GM19395 (cell line): ENCODE measurements around the gene ZBTB39.
"Not testable (repeated sequence)": the region's sequence is repeated elsewhere in the genome, so short reads cannot be mapped to it uniquely, and the experiment has no call there.

Source experiments
- ATAC-seq: cut with Tn5 transposase; IDR thresholded peaks from one replicate; pipeline ENCODE4 v1.9.1; 2021; ENCODE audit warnings: mild to moderate bottlenecking, moderate library complexity; ENCODE audit not compliant: unreplicated experiment

ZBTB39 gene

DNA sequence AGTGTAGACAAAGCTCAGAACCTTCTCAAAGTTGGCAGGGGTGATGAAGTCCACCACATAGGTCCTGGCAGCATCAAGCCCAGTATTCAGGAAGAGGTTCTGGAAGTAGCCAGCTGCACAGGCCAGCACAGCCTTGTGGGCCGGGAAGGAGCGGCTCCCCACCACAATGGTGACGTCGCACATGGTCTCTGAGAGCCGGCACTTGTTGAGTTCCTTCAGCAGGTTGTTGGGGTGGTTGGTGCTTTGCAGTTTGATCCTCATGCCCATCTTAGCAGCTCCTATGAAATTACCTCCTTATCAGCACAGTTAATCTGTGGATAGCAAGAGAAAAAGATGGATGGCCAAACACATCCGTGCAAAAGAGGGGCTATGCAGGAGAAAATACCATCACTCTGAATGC, 1.7 kb downstream of the ZBTB39 start:
- no peak for ATAC-seq

DNA sequence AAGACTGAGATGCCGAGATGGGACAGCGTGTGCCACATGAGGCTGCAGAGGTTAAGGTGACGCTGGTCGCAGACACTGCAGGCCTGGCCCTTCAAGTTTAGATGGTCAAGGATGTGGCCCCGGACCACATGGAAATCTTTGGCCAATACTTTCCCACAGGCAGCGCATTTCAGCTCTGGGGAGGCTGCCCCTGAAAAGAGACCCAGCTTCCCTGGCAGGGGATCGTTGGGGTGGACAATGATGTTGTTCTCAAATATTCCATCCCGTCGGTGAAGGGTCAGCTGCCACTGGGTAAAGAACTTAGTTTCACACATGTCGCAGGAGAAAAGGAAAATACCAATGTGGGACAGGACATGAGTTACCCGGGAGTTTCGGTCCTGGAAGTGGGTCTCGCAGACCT, 3.0 kb downstream of the ZBTB39 start:
- no peak for ATAC-seq

DNA sequence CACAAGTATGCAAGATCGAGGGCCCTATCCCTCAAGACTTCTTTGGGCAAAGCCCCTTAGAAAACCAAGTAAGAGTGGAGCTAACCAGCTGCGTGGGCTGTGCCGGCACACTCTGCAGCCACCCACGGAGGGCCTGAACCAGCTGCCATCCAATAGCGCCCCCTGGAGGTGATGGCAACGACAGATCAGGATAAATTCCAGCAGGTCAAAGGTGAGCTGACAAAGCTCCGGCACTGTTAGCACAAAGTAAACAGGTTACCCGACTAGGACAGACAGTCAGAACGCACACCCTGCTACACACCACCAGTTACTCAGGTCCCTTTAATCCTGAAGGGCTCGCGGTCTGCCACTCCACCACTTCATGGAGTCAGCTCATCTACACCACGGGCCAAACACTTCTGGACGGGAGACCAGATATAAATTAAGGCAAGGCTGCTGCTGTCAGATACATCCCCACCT, 4.9 kb downstream of the ZBTB39 start:
- no peak for ATAC-seq

DNA sequence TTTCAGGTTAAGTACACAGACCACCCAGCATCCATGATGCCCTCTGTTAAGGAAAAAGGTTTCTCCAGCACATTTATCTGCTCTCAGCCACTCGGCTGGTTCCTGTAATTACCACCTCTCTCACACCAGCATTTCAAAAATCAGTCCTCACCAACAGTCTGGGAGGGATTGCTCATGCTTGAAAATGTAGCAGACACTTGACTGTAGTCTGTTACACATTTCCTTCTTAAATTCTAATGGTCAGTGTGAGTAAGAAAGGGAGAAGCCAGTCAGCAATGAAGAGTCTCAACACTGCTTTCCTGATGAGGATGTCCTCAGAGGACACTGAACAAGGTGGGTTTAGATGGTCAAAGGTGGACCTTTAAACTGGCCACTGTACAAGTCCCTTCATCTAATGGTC, 6.0 kb downstream of the ZBTB39 start:
- ATAC-seq: no peak

DNA sequence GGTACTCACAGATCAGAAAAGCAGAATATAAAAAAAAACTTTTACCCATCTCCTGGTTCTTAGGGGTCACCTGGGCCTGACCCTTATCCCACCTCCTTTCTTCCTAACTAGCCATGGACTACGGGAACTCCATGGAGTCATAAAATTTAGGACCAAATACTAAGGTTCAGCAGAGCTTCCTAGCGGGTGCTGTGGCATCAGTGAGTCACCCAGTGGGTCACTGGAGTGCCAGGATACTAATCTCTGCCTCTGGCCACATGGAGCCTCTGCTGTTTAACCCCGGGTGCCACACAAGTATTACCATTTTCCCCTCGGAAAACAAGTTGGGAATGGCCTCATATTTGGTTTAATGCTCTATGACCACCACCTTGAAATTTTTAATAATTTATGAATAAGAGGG, 6.9 kb downstream of the ZBTB39 start:
- no peak for ATAC-seq

DNA sequence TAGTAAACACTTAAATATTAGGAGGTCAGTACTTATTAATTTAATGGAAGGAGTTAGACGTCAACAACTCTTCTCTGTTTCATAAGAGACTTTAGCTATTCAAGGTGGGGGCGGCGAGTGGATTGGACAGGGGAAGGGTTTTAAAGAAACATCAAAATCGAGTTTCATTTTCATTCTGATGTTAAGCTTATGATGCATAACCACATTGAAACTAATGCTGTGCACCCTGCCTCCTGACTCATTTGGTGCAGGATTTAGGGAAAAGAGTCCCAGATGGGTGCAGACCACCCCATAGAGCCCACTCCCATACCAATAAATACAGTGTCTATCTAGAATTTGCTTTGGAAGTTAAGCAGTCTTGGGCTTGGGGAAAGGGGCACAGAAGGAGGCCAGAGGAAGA, 7.4 kb downstream of the ZBTB39 start:
- ATAC-seq: peak; percentile 92

DNA sequence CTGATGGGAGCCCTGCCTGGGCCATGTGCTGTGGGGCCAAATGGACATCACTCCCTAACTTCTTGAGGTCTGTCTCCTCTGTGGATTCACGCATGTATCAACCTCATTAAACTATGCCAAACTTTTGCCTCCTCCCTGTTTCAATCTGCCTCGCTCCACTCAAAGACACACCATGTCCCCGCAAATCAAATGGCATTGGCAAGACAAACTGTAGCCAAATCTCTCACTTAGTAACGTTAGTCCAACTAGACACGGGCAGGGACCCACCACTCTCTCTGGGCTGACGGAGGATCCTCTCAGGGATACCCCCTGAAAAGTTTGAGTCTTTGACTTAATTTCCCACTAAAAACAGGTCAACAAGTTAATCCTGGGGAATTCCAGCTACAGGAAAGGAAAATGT, 8.0 kb downstream of the ZBTB39 start:
- ATAC-seq: no peak

DNA sequence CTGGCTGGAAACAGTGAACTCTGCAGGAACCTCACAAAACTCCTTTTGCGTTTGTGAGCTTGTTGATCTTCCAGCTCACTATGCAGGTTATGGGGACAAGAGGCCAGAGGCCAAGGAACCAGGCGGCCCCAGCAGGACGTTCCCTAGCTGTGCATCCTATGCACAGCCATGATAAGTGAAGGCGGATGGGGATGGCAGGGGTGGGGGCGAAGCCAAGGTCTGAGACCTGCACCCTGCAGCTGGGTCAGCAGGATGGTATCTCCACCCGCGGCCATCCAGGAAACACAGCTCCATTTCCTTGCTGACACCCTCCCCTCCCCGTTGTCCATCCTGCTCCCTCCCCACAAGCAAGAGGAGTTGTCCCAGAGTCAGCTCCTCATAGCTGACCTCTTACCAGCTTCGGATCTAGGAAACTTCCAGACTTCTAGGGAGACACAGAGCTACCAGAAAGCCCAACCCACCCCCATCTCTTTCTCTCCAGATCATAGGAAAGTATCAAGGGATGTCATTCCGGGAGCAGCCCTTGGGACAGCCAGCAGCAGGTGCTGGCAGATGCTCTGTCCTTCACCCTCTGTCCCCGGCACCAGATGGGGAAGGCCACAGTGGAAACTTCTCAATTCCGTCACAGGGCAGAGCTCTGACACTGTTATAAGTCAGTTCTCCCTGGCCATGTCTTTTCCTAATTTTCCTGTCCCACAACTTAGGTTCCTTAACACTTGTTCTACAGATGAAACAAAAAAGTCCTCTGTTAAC, 9.4 kb downstream of the ZBTB39 start:
- no peak for ATAC-seq

DNA sequence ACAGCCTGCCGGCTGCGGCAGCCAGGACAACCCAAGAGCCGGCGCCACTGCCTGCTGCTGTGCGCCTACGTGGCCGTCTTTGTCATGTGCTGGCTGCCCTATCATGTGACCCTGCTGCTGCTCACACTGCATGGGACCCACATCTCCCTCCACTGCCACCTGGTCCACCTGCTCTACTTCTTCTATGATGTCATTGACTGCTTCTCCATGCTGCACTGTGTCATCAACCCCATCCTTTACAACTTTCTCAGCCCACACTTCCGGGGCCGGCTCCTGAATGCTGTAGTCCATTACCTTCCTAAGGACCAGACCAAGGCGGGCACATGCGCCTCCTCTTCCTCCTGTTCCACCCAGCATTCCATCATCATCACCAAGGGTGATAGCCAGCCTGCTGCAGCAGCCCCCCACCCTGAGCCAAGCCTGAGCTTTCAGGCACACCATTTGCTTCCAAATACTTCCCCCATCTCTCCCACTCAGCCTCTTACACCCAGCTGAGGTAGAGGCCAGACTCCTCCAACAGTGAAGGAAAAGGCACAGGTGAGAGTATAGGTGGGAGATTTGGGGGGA, 10.3 kb downstream of the ZBTB39 start:
- ATAC-seq: no peak

DNA sequence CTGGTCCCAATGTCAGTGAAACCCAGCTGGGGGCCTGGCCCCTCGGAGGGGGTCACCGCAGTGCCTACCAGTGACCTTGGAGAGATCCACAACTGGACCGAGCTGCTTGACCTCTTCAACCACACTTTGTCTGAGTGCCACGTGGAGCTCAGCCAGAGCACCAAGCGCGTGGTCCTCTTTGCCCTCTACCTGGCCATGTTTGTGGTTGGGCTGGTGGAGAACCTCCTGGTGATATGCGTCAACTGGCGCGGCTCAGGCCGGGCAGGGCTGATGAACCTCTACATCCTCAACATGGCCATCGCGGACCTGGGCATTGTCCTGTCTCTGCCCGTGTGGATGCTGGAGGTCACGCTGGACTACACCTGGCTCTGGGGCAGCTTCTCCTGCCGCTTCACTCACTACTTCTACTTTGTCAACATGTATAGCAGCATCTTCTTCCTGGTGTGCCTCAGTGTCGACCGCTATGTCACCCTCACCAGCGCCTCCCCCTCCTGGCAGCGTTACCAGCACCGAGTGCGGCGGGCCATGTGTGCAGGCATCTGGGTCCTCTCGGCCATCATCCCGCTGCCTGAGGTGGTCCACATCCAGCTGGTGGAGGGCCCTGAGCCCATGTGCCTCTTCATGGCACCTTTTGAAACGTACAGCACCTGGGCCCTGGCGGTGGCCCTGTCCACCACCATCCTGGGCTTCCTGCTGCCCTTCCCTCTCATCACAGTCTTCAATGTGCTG, 11.0 kb downstream of the ZBTB39 start:
- ATAC-seq: no peak

DNA sequence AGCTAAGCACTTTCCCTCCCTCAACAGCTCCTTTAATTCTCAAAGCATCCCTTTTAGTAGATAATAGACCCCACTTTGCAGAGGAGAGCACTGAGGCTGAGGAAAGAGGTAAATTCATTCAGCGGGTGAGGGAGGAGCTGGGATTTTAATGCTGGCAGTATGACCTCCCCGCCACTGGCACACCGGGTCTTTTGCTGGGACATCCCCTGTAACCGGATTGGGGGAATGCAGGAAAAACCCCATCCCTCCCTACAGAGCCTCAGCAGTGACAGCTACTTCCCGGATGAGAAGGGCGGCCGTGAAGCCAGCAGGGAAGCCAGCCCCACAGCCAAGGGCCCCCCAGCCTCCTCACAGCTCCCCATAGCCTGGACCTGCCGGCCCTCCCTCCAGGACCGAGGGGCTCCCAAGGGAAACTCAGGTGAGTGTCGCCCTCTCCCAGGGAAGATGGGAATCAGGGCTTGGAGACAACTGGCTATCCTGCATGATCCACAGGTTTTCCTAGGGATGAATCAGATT, 12.1 kb downstream of the ZBTB39 start:
- ATAC-seq: no peak

DNA sequence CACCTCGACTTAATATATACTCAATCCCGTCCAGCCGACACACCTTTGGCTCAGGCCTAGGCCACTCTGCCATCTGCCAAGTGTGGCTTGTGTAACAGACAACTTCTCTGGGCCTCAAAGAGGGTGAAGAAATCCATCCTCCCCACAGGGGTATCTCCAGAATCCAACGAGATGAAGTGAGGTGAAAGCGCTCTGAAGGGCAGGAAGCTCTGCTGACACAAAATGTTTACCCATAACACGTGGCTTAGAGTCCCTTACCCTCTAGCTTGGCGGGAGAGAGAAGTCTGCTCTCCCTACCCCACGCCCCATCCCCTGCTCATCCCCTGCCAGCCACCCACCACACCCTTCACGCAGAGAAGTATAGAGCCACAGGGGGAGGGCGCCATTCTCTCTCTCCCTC, 13.0 kb downstream of the ZBTB39 start:
- no peak for ATAC-seq

DNA sequence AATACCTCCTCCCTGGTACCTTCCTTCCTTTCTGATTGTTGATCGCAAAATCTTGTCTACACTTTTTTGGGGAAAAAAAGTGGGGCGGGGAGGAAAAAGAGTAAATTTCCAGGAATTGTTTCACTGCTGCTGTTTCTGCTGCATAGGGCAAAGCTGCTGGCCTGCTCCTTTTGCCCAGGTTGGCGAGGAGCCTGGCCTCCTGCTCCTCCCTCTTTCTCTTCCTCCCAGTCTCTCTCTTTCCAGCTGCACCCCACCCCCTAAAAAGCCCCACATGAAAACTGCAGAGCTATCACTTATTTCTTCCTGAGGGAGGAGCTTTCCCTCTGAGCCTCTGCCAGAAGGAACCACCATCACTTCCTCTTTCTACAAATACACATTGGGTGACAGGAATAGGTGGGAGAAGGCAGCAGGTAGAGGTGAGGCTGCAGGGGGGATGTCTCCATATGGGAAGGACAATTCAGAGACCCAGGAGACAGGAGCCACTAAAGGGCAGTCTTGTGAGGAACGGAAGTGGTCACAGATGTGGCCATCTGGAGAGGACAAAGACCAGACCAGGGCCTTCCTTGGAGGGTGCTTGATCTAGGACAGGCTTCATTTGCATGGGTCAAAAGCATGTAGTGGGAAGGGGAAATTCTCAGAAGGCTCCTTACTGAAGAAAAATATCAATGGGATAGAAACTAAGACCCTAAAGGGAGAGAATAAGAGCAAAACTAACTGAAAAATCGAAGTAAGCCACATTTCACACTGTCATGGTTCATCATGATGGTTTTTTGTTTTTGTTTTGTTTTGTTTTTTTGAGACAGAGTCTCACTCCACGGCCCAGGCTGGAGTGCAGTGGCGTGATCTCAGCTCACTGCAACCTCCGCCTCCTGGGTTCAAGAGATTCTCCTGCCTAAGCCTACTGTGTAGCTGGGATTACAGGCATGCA, 14.8 kb downstream of the ZBTB39 start:
- no peak for ATAC-seq

DNA sequence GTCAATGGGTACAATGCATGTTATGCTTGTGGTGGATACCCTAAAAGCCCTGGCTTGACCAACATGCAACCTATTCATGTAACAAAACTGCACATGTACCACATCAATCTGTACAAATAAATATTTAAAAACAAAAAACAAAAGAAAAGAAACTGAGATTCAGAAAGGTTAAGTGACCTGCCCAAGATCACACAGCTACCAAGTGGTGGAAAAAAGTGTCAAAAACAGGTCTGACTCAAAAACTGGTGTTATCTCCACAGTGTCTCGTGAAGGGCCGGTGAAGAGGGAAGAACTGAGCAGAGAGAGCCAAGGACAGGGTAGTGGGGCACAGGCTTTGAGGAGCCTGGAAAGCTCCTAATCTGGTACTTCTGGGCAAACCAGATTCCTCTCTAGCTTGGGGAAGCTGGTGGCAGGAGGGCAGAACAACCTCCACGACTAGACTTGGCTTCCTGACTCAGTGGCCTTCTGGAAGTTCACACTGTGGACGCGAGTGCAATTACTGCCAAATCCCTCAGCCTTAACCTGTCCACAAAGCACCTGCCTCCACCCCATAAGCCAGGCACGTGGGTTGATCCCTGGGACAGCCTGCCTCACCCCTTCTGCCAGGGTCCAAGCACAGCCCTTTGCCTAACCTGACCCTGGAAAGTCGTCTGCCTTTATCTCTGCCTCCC, 15.6 kb downstream of the ZBTB39 start:
- ATAC-seq: no peak

DNA sequence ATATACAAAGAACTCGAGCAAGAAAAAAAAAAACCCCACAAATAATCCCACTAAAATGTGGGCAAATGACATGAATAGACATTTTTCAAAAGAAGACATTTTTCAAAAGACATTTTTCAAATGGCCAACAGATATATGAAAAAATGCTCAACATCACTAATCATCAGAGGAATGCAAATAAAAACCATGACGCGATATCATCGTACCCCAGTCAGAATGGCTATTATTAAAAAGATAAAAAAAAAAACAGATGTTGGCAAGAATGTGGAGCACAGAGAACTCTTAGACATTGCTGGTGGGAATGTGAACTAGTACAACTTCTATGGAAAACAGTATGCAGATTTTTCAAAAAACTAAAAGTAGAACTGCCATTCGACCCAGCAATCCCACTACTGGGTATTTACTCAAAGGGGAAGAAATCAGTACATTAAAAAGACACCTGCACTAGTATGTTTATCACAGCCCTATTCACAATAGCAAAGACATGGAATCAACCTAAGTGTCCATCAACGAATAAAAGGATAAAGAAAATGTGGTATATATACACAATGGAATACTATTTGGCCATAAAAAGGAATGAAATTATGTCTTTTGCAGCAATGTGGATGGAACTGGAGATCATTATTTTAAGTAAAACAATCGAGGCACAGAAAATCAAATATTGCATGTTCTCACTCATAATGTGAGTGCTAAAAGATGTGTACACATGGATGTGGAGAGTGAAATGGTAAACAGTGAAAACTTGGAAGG, 16.3 kb downstream of the ZBTB39 start:
- no peak for ATAC-seq

DNA sequence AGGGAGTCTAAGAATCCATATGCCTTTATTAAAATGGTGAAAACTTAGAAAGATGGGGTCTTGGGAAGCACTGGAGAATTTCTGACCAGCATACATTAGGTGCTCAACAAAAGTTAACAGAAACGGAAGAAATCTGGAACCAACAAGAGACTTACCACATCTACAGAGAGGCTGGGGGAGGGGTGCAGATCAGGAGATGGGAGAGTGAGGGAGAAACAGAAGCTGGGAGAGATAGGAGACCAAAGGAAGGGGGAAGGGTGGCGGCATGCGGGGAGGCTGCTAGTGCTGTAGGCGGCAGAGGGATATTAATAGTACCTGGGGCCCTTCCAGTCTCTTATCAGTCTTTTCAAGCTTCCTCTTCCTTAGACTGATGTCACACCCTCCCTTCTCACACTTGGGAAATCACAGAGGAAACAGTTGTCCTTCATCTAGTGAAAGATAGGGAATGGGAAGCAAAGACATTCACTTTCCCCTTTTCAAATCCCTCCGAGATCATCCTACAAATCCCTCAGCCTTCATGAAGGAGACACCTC, 18.1 kb downstream of the ZBTB39 start:
- ATAC-seq: no peak

DNA sequence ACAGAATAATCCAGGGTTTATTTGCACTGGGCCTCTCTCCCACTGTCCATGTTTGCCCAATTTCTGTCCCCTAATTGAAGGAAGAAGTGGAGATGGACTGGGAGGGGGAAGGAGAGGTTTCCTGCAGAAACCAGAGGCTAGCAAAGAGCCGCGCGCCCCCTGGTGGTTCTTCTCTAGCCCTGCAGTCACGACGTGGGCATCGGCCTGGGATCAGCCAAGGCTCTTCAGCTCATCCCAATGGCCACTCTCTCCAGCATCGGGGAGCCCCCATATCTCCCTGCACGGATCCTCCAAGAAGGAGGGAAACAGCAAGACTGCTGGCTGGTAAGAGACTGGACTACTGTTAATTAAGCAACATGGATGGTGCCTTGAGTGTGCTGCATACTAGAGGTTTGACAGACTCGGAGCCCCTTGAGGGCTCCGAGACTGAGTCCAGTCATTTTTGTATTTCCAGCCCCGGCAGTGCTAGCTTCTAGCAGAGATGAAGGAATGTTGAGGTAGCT, 18.7 kb downstream of the ZBTB39 start:
- ATAC-seq: no peak

DNA sequence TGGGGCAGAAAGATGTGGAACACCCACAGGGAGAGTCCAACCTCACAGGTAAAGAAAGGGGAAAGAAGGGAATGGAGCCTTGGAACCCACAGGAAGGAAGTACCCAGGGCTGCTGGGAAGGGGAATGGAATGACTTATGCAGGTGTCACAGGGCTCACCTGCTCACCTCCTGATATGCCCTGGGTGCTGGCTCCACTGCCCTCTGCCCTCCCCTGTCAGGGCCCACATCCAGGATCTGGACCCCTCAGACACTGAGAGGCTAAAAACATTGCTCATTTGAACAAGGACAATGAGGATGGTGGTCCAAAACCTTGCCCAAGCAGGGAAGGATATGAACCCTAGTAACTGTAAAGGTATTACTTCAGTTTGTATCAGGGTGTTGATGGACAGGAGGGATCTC, 19.3 kb downstream of the ZBTB39 start:
- ATAC-seq: no peak

DNA sequence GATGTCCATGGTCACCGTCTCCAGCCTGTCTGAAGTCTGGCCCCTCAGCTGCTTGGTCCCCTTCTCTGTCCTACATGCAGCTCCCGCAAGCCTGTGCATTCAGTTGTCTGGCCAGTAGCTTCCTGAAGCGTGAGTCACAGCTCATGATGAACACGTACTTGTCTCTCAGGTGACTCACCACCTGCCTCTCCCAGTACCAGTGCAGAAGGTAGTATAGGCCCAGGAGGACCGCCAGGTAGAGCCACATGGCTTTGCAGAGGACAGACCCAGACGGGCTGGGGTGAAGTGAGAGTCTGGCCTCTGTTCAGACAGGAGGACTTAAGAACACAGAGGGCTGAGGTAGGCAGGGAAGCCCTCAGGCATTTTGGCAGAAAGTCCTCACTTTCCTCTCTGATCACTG, 20.6 kb downstream of the ZBTB39 start:
- not testable (repeated sequence) for ATAC-seq
